Stimulated activated CD4-positive, alpha-beta T cell treated with anti-CD3 and anti-CD28 coated beads, Interleukin-2, amount 100 ng/mL, for 24 hours (primary cell): ENCODE results near the gene EPM2A.
"Not testable (repeated sequence)": the region's sequence is repeated elsewhere in the genome, so short reads cannot be mapped to it uniquely, and the experiment has no call there.

Source experiments
- DNase-seq, 2 donors: peaks; one replicate each; pipeline ENCODE4 v3.0.0-alpha.2; 2020

EPM2A gene

DNA sequence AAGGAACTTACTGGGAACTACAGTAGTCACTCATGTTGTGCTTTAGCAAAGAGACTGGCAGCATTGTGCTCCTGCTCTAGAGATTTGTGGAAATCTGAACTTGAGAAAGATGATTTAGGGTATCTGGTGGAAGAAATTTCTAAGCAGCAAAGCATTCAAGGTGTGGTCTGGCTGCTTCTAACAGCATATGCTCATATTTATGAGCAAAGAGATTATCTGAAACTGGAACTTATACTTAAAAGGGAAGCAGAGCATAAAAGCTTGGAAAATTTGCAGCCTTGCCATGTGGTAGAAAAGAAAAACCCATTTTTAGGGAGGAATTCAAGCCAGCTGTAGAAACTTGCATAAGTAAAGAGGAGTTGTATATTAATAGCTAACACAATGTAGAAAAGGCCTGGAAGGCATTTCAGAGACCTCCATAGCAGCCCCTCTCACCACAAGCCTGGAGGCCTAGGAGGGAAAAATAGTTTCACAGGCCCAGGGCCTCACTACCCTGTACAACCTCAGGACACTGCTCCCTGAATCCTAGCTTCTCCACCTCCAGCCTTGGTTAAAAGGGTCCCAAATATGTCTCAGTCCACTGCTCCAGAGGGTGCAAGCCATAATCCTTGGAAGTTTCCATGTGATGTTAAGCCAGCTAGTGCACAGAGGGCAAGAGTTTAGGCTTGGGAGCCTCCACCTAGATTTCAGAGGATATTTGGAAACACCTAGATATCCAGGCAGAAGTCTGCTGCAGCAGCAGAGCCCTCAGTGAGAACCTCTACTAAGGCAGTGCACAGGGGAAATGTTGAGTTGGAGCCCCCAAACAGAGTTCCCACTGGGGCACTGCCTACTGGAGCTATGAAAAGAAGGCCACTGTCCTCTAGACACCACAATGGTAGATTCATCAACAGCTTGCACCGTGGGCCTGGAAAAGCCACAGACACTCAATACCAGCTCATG, 6.6 kb downstream of the EPM2A start:
- no peak for DNase-seq

GRCh38 chr6:145727817-145728388, 7.4 kb downstream of the EPM2A start:
- DNase-seq: no peak

GRCh38 chr6:145725570-145725969, 9.8 kb downstream of the EPM2A start:
- DNase-seq: no peak

DNA sequence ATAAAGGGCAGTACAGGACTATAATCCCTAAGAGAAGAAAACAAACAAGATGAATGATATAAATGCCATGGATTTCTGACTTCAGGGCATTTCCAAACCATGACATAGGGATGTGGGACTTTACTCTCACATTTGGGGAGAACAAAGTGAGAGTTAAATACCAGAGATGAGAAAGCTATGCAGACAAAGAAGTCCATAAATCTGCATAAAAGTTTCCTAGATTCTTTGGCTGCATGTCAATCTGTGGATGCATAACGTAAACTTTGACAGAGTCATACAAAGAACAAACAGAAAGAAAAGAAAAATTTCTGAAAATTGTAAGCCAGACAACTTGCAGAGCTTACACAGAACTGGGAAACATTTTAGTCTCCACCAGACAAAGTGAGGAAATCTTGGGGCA, 11.7 kb downstream of the EPM2A start:
- DNase-seq: no peak

DNA sequence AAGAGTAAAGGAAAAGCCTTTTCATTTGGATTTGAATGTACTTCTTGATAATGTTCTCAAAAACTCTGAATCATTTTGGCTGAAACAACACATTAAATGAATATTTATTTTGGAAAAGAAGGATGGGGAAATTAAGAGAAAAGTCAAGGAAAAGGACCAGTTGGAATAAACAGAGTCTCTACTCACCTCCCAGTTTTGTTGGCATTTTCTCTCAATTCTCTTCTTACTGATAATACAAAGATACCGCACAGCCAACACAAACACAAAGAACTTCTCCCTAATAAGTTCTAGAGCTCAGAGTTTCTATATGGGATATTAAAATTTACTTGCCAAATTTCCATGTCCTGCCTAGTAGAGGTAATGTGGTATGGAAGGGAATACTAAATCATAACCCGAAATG, 13.1 kb downstream of the EPM2A start:
- DNase-seq: no peak

DNA sequence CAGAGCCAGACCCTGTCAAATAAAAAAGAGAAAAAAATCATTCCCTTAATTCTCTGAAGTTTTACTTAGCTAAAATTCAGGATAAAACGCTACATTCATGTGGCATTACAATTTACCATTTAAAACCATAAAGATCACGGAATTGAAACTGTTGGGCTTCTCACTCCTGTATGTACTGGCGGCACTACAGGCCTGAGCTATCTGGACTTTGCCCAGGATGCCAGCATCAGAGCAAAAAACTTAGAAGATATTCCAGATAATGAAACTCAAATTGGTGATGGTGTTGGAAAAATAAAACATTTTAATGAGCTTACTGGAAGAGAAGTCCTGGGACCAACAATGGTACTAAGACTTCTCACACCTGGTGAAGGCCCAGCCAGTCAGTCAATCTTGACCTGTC, 14.2 kb downstream of the EPM2A start:
- no peak for DNase-seq

GRCh38 chr6:145715426-145715825, 19.9 kb downstream of the EPM2A start:
- no peak for DNase-seq

- no peak for DNase-seq
These were observed 20.6 kb downstream of the EPM2A start for GRCh38 chr6:145714731-145715130.

GRCh38 chr6:145713773-145714172, 21.5 kb downstream of the EPM2A start:
- DNase-seq: no peak

DNA sequence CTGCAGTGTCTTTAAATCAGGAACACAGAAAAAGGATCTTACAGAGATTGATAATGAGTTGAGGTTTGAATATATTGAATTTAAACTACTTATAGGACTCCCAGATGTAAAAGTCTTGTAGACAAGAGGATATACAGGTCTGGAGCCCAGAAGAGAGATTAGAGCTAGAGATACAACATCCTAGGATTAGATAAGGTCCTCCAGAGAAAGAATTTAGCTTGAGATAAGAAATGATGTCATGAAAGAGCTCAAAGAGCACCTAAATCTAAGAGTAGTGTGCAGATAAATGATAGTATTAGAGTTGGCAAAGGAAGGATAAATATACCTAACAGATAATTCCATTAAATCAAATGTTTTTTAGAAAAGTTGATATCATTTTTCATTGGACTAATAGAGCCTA, 23.9 kb downstream of the EPM2A start:
- no peak for DNase-seq

GRCh38 chr6:145707397-145707796, 27.9 kb downstream of the EPM2A start:
- no peak for DNase-seq

DNA sequence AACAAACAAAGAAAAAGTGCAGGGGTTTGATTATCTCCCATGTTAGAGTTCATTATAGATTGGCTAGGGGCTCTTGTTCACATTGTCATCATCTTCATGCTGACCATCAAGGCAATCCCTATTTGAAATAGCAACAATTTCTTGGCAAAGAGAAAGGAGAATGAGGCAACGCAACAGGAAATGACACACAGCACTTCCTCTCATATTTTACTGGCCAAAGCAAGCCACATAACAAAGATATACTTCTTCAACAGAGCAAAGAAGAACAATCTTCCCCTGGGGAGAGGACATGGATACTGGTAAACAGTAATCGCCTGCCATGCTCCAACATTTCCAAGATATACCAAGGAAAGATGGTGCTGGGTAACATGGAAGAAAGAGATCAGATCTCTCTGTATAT, 29.8 kb downstream of the EPM2A start:
- DNase-seq: no peak

DNA sequence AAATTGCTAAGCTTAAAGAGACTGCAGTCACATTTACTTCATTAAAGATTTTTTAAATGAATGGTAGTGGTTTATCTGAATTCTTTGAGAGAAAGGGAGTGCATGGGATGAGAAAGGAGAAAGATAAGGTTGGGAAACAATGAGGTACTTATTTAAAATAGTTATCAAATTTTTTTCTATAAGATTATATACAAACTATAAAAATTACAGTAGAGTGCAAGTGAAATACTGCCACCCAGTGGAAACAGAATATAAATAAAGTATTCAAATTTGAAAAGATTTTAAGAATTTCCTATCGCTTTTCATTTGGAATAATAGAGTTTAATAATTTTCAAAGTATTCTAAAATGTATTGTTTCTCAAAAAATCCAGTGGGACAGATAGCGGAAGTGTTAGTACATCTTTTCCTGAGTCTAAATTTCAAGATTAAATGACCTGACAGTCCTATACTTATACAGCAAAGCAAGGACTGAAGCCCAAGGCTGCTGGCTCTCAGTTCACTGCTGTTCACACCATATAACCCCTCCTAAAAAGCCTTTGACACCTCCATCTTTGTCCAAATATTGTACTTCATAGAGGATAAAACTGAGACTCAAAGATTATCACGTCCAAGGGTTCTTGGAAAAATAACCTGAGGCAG, 31.1 kb downstream of the EPM2A start:
- DNase-seq: no peak

- DNase-seq: no peak
These were observed 35.9 kb downstream of the EPM2A start for GRCh38 chr6:145699462-145699861.

DNA sequence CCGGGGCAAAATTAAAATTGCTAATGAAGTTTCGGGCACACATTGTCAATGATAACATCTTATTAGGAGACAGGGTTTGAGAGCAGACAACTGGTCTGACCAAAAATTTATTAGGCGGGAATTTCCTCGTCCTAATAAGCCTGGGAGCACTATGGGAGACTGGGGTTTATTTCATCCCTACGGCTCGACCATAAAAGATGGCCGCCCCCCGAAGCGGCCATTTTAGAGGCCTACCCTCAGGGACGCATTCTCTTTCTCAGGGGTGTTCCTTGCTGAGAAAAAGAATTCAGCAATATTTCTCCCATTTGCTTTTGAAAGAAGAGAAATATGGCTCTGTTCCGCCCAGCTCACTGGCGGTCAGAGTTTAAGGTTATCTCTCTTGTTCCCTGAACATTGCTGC, 37.9 kb downstream of the EPM2A start:
- DNase-seq: not testable (repeated sequence)

DNA sequence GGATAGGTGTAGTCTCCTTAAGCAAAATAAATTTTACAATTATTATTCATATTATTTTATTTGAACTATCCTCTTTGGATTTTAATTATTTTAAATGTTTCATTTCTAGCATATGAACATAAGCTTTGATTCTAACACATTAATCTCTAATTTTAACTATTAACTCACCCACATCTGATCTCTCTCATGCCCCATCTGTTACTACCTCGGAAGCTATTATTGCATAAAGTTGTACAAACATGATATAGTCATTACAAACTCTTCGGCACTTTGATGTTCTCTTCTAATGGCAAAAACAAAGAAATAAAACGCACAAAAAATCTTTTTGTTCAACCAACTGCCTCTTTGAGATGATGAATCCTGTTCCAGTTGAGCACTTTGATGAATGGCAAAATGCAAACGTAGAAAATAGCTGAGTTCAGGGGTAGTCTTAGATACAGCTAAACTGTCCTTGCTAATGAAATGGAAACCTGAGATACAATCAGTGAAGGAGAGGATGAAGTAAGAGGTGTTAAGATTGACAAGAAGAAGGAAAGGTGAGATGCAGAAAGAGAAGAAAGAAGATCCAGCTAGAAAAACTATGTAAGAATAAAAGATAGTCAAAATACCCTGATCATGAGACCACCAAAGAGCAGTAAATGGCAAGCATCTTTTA, 41.1 kb downstream of the EPM2A start:
- no peak for DNase-seq

DNA sequence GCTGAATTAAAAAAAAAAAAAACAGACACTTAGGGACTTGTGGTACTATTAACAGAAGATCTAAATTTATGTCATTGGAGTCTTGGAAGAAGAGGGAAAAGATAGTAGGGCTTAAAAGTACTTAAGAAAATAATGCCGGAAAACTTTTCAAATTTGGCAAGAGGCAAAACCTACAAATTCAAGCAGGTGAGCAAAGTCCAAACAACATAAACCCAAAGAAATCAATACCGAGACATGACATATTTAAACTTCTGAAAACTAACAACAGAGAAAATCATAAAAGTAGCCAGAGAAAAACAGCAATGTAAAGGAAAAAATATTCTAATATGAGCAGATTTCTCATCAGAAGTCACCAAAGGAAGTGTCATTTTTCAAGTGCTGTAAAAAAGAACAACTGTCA, 44.4 kb downstream of the EPM2A start:
- DNase-seq: no peak

- DNase-seq: no peak
These were observed 45.8 kb downstream of the EPM2A start for GRCh38 chr6:145689529-145689928.

DNA sequence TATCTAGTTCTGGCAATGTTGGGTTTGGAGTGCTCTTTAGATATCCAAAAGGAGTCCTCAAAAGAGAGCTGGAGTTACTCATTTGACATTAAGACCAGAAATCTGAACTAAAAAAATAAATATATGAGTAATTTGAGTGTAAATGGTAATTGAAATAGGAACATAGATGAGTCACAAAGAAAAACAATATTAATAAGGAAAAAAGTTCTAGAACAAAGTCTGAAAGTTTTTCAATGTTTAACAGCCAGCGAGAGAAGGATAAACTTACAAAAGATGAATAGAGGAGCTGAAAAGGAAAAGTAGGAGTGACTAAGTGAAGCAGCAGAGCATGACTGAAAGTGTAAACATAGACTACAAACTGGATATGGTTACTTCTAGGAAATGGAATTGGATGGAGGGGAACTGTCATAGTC, 46.8 kb downstream of the EPM2A start:
- no peak for DNase-seq

DNA sequence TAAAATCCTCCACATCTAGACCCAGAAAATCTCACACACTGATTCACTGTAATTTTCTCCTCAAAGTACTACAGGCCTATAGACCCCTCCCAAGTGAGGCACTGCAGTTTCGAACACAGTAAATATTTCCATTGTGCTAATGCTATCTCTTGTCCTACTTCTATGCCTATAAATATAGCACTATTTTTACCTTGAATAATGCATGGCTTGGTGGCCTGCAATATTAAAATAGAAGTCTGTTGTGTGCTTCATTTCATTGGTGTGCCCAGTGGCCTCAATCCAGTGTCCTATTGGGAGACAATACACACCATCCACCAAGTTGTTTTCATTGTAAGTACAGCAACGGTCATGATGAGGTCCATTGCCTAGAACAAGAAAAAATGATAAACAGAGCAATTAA, 49.4 kb downstream of the EPM2A start:
- DNase-seq: no peak

DNA sequence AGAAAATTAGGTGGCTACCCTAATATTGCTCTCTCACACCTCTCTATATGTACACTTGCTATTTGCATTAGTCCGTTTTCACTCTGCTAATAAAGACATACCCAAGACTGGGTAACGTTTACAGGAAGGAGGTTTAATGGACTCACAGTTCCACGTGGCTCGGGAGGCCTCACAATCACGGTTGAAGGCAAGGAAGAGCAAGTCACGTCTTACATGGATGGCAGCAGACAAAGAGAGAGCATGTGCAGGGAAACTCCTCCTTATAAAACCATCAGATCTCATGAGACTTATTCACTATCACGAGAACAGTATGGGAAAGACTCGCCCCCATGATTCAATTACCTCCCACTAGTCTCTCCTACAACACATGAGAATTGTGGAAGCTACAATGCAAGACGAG, 53.4 kb downstream of the EPM2A start:
- no peak for DNase-seq

- DNase-seq: no peak
These were observed 61.8 kb downstream of the EPM2A start for GRCh38 chr6:145673504-145673903.

- DNase-seq: no peak
These were observed 65.0 kb downstream of the EPM2A start for GRCh38 chr6:145670311-145670710.

DNA sequence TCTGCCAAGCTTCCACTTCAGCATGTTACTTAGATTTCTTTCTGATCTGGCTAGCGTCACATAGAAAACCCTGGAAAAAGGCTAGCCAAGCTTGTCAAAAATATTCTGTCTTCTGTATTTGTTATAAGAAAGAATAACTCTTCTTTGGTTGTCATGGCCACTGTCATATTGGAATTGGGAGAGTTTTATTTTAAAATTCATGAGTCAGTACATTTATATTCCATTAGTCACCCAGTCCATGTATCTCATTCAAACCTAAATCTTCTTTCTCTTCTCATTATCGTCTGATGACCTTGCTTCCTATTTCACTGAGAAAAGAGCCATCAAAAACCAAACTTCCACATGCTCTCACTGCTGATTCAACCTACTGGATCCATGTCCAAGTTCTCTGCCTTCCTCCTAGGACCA, 65.7 kb downstream of the EPM2A start:
- no peak for DNase-seq
